Measurements from ENCODE around the gene SLC35F1.
A peak's percentile ranks its signal among the peaks of the same experiment; 100 is the strongest.

Gene SLC35F1

DNA sequence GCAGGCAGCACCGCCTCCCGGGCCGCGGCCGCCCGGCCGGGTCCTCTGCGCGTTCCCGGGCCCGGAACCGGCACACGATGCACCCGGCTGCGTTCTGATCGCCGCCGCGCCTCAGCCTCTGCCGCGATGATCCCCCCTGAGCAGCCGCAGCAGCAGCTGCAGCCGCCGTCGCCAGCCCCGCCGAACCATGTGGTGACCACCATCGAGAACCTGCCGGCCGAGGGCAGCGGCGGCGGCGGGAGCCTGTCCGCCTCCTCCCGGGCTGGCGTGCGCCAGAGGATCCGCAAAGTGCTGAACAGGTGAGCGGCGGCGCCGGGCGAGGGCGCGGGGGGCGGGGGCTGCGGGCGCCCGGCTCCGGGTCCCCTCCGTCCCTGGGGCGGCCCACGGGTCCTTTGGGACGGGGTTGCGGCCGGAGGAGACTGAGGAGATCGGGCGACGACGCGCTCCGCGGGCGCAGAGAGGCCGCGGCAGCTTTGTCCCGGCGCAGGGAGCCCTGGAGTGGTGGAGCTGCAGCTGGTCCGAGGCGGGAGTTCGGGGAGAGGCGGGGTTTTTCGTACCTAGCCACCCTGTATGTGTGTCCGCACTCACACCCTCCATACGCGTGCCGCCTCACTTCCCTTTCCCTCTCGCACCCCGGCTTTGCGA, 659 bp downstream of the SLC35F1 start:
- Histone ChIP-seq H3K4me3 (replicated peaks; ENCODE audit: insufficient read depth, low read length) (peak overlapping the region; percentile 47), H3K27ac (replicated peaks) (no peak overlapping the region), H3K27me3 (ENCODE audit: insufficient read depth, poor library complexity, severe bottlenecking) (peaks cover 46% of the 10 kb centered on the region)
- no peak for DNase-seq (ENCODE audit: low read depth in 1 of 2, low spot score in 1 of 2)
- TF ChIP-seq GABPA (IDR thresholded peaks at IDR 0.05; ENCODE audit: low read depth) = no peak
- TF ChIP-seq SPI1 (IDR thresholded peaks at IDR 0.05; ENCODE audit: borderline replicate concordance, low read depth) = no peak
- no peak for TF ChIP-seq POLR2AphosphoS5 (IDR thresholded peaks at IDR 0.05; ENCODE audit: low read depth)
- TF ChIP-seq REST (IDR thresholded peaks at IDR 0.05; ENCODE audit: insufficient replicate concordance, low read depth) = no peak
- no peak for TF ChIP-seq CTCF (IDR thresholded peaks at IDR 0.05; ENCODE audit: insufficient read depth, low read length)

DNA sequence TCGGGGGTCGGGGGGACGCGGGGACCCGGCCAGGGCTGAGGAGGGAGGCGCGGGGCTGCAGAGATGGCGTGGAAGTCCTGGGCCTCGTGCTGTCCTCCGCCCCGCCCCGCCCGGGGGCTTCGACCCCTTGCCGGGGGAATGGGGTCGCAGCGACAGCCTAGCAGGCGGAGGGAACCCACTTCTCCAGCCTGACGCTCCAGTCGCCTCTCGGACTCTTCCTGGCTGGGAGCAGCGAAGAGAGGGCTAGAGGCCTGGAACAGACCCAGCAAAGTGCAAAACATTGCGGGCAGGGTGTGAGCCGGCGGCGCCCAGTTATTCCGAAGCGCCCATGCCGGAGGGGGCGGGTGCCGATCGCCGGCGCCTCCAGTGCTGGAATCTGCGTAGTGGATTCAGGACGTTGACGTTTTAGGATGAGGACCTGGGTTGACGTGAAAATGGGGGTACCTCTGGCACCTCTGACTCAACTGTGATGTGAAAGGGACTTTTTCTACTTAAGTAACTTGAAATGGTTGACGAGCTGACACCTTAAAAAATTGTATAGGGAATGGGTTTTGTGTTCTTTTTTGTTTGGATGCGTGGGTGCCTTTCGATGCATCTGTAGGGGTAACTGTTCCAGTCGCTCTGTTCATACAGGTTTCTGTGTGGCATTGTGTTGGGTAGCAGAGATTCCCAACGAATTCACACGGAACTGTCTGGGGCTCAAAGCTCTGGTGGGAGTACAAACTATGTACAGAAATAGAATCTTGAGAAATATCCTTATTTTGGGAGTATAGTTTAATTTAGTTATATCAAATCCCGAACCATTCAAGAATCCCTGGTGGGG, 1.4 kb downstream of the SLC35F1 start:
- peak overlapping the region; percentile 47 for H3K4me3 ChIP-seq (replicated peaks; ENCODE audit: insufficient read depth, low read length)
- H3K27me3 ChIP-seq (ENCODE audit: insufficient read depth, poor library complexity, severe bottlenecking) = peaks cover 46% of the 10 kb centered on the region
- no peak for DNase-seq (ENCODE audit: low read depth in 1 of 2, low spot score in 1 of 2)
- TF ChIP-seq CTCF (IDR thresholded peaks at IDR 0.05; ENCODE audit: insufficient read depth, low read length) = no peak
- no peak for TF ChIP-seq GABPA (IDR thresholded peaks at IDR 0.05; ENCODE audit: low read depth)
- no peak for TF ChIP-seq POLR2AphosphoS5 (IDR thresholded peaks at IDR 0.05; ENCODE audit: low read depth)
- TF ChIP-seq REST (IDR thresholded peaks at IDR 0.05; ENCODE audit: insufficient replicate concordance, low read depth) = no peak
- TF ChIP-seq SPI1 (IDR thresholded peaks at IDR 0.05; ENCODE audit: borderline replicate concordance, low read depth) = no peak
- H3K27ac ChIP-seq (replicated peaks) = no peak overlapping the region

DNA sequence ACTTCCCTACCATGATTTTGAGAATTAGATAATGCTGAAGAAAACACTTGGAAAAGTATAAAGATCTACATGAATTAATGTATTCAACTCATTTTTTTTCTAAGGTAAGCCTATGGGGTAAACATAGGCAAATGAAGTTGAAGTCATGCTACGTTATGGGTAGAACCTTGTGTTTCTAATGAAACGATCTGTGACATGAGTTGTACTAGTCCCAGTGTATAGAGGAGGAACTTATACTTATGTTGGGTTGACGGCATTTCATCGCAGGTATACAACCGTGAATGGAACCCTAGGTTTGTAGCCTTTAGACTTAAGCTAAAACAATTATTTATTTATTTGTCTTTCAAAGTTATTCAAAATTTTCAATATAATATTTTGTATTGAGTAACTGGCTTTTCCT, 2.6 kb downstream of the SLC35F1 start:
- peaks cover 44% of the 10 kb centered on the region for H3K27me3 ChIP-seq (ENCODE audit: insufficient read depth, poor library complexity, severe bottlenecking)
- no peak for DNase-seq (ENCODE audit: low read depth in 1 of 2, low spot score in 1 of 2)
- H3K4me3 ChIP-seq (replicated peaks; ENCODE audit: insufficient read depth, low read length) = no peak overlapping the region
- no peak overlapping the region for H3K27ac ChIP-seq (replicated peaks)
- TF ChIP-seq CTCF (IDR thresholded peaks at IDR 0.05; ENCODE audit: insufficient read depth, low read length) = no peak
- no peak for TF ChIP-seq REST (IDR thresholded peaks at IDR 0.05; ENCODE audit: insufficient replicate concordance, low read depth)
- TF ChIP-seq SPI1 (IDR thresholded peaks at IDR 0.05; ENCODE audit: borderline replicate concordance, low read depth) = no peak
- TF ChIP-seq POLR2AphosphoS5 (IDR thresholded peaks at IDR 0.05; ENCODE audit: low read depth) = no peak
- no peak for TF ChIP-seq GABPA (IDR thresholded peaks at IDR 0.05; ENCODE audit: low read depth)

All from HL-60 (cell line).